Fibroblast of lung (primary cell): ENCODE results near the gene BANF2. TPM values are rescaled to one million over a fixed set of nuclear protein-coding genes. Genes with fewer than 3 reads are reported as not detected.
A peak's percentile ranks its signal among the peaks of the same experiment; 100 is the strongest.

Source experiments
- DNase-seq, 2 donors: peaks; one replicate each; pipeline versions ENCODE4 v3.0.0 to v3.0.0-alpha.2; 2010; ENCODE audit warnings: low read depth in 2 of 2
- H2AFZ ChIP-seq: 2 replicates; pipeline ENCODE4 v1.5.1; 2012; ENCODE audit warnings: low read length, control low read depth, inconsistent platforms
- H3K27ac ChIP-seq: 2 replicates; pipeline ENCODE4 v1.5.1; 2011; ENCODE audit warnings: low read length, control low read depth; ENCODE audit not compliant: insufficient read depth
- H3K27me3 ChIP-seq: 2 replicates; pipeline ENCODE4 v1.5.1; 2011; ENCODE audit warnings: mild to moderate bottlenecking, low read length; ENCODE audit not compliant: control insufficient read depth, insufficient read depth
- H3K36me3 ChIP-seq: 2 replicates; pipeline ENCODE4 v1.5.1; 2011; ENCODE audit warnings: low read length; ENCODE audit not compliant: control insufficient read depth, insufficient read depth
- H3K4me1 ChIP-seq: 2 replicates; pipeline ENCODE4 v1.5.1; 2011; ENCODE audit warnings: low read length; ENCODE audit not compliant: control insufficient read depth, insufficient read depth; ENCODE audit errors: extremely low read depth
- H3K4me2 ChIP-seq: 2 replicates; pipeline ENCODE4 v1.5.1; 2011; ENCODE audit warnings: low read length, control low read depth; ENCODE audit not compliant: insufficient read depth; ENCODE audit errors: extremely low read depth
- H3K4me3 ChIP-seq, 4 experiments: fragments of 200-600 bp in 1 of 4; sonication (generic) in 1 of 4; replicated peaks in 1 of 4; 2 replicates each; pipeline ENCODE4 v1.5.1; 2011 to 2016; ENCODE audit warnings: low read length in 4 of 4, low read depth in 3 of 4, mild to moderate bottlenecking in 3 of 4, control low read depth in 2 of 4, inconsistent platforms in 1 of 4, mixed read lengths in 1 of 4; ENCODE audit not compliant: insufficient read depth in 1 of 4; ENCODE audit errors: control extremely low read depth in 1 of 4
- H3K79me2 ChIP-seq: 2 replicates; pipeline ENCODE4 v1.5.1; 2012; ENCODE audit warnings: mild to moderate bottlenecking, low read length, inconsistent platforms; ENCODE audit not compliant: control insufficient read depth, insufficient read depth
- H3K9ac ChIP-seq: 2 replicates; pipeline ENCODE4 v1.5.1; 2011; ENCODE audit warnings: mild to moderate bottlenecking, low read length, control low read depth; ENCODE audit not compliant: insufficient read depth
- H3K9me3 ChIP-seq: 2 replicates; pipeline ENCODE4 v1.5.1; 2012; ENCODE audit warnings: low read depth, low read length; ENCODE audit not compliant: control insufficient read depth, insufficient read depth
- H4K20me1 ChIP-seq: 2 replicates; pipeline ENCODE4 v1.5.1; 2011; ENCODE audit warnings: low read length; ENCODE audit not compliant: control insufficient read depth, insufficient read depth; ENCODE audit errors: extremely low read depth
- CTCF ChIP-seq, 2 donors: IDR thresholded peaks in 1 of 2; conservative IDR thresholded peaks in 1 of 2; 1 replicate in 1 of 2; 2 replicates in 1 of 2; pipeline ENCODE4 v1.5.1; 2011 to 2012; ENCODE audit warnings: low read length in 2 of 2, control low read depth in 1 of 2, inconsistent platforms in 1 of 2, low read depth in 1 of 2, mild to moderate bottlenecking in 1 of 2
- EZH2 ChIP-seq: IDR thresholded peaks from 2 replicates; pipeline ENCODE4 v1.5.1; 2012; ENCODE audit warnings: low read length, control low read depth, mild to moderate bottlenecking; ENCODE audit errors: missing control alignments
- polyA plus RNA-seq, 2 donors: library from polyadenylated mRNA; depleted of rRNA in 1 of 2; stranded (reverse) in 1 of 2; unstranded in 1 of 2; fragments of >200 nt; gene quantifications; 2 replicates each; pipeline ENCODE4 v1.2.1, GENCODE V29; 2011 to 2012; ENCODE audit warnings: missing spikeins in 1 of 2
- total RNA-seq: library from RNA; depleted of rRNA; stranded (reverse); fragments of >200 nt; gene quantifications from 2 replicates; pipeline ENCODE4 v1.2.1, GENCODE V29; 2014

BANF2 gene
- total and polyA plus RNA-seq, 2 donors (not counting 1 experiment from before 2014, with no cell fraction given): not detected

GRCh38 chr20:17747431-17747846 is 47.7 kb downstream of the BANF2 start:
- Histone ChIP-seq H3K4me1 (peaks cover 5% of the 10 kb centered on the region), H2AFZ (no peak overlapping the region), H3K9ac (no peak overlapping the region), H3K36me3 (no peaks in the 10 kb centered on the region), H3K4me3 (no peak overlapping the region), H3K27me3 (no peaks in the 10 kb centered on the region), H3K9me3 (no peaks in the 10 kb centered on the region), H3K27ac (peak overlapping the region; percentile 11), H3K4me2 (peak overlapping the region; percentile 57), H3K79me2 (no peaks in the 10 kb centered on the region), H4K20me1 (no peaks in the 10 kb centered on the region)
- no peak for TF ChIP-seq CTCF (conservative IDR thresholded peaks at IDR 0.05 in 1 of 2, IDR thresholded peaks at IDR 0.05 in 1 of 2; ENCODE audit: low read depth in 1 of 2, low read length in 2 of 2)
- no peak for TF ChIP-seq EZH2
- DNase-seq: peak; percentile 84 to 92

GRCh38 chr20:17748279-17748678 is 48.5 kb downstream of the BANF2 start:
- Histone ChIP-seq H3K4me3 (no peak overlapping the region), H3K36me3 (no peaks in the 10 kb centered on the region), H3K4me2 (no peak overlapping the region), H3K27ac (no peak overlapping the region), H2AFZ (no peak overlapping the region), H3K9ac (no peak overlapping the region), H4K20me1 (no peaks in the 10 kb centered on the region), H3K79me2 (no peaks in the 10 kb centered on the region), H3K4me1 (peaks cover 5% of the 10 kb centered on the region), H3K27me3 (peaks cover 4% of the 10 kb centered on the region), H3K9me3 (no peaks in the 10 kb centered on the region)
- DNase-seq: no peak
- TF ChIP-seq EZH2 (no peak), CTCF (conservative IDR thresholded peaks at IDR 0.05 in 1 of 2, IDR thresholded peaks at IDR 0.05 in 1 of 2; ENCODE audit: low read depth in 1 of 2, low read length in 2 of 2) (no peak)

- H2AFZ ChIP-seq: no peak overlapping the region
- no peak for TF ChIP-seq EZH2
- TF ChIP-seq CTCF (conservative IDR thresholded peaks at IDR 0.05 in 1 of 2, IDR thresholded peaks at IDR 0.05 in 1 of 2; ENCODE audit: low read depth in 1 of 2, low read length in 2 of 2): no peak
- no peaks in the 10 kb centered on the region for H3K36me3 ChIP-seq
- peaks cover 5% of the 10 kb centered on the region for H3K4me1 ChIP-seq
- no peaks in the 10 kb centered on the region for H3K9me3 ChIP-seq
- no peak overlapping the region for H3K9ac ChIP-seq
- no peaks in the 10 kb centered on the region for H3K79me2 ChIP-seq
- H3K4me2 ChIP-seq: no peak overlapping the region
- H3K27me3 ChIP-seq: peaks cover 5% of the 10 kb centered on the region
- DNase-seq: no peak
- no peak overlapping the region for H3K27ac ChIP-seq
- no peak overlapping the region for H3K4me3 ChIP-seq
- no peaks in the 10 kb centered on the region for H4K20me1 ChIP-seq
These were observed 49.8 kb downstream of the BANF2 start for GRCh38 chr20:17749626-17749977.
